BE2C (cell line): ENCODE results near the gene SQOR. TPM values are rescaled to one million over a fixed set of nuclear protein-coding genes. Genes with fewer than 3 reads are reported as not detected.

ENCODE experiments used
- DNase-seq: peaks from one replicate; pipeline ENCODE4 v3.0.0-alpha.2; 2020
- H3K27me3 ChIP-seq: fragments of 250-450 bp; sonication (Bioruptor Pico); 2 replicates; pipeline ENCODE4 v1.5.1; 2020; ENCODE audit warnings: mild to moderate bottlenecking
- H3K36me3 ChIP-seq: fragments of 250-450 bp; sonication (Bioruptor Pico); 2 replicates; pipeline ENCODE4 v1.5.1; 2020; ENCODE audit warnings: mild to moderate bottlenecking
- H3K4me1 ChIP-seq: fragments of 250-450 bp; sonication (Bioruptor Pico); 2 replicates; pipeline ENCODE4 v1.5.1; 2020
- H3K4me3 ChIP-seq: 2 replicates; pipeline ENCODE4 v1.5.1; 2011; ENCODE audit warnings: low read depth, low read length
- H3K9me3 ChIP-seq: fragments of 250-450 bp; sonication (Bioruptor Pico); 2 replicates; pipeline ENCODE4 v1.5.1; 2020
- CTCF ChIP-seq: IDR thresholded peaks from 2 replicates; pipeline ENCODE4 v1.5.1; 2012; ENCODE audit warnings: mild to moderate bottlenecking, low read depth, low read length
- polyA plus RNA-seq: library from polyadenylated mRNA; unstranded; fragments of >200 nt; gene quantifications from one replicate; pipeline ENCODE4 v1.2.1, GENCODE V29; 2012; ENCODE audit warnings: low read depth, missing spikeins; ENCODE audit not compliant: insufficient read length, insufficient read depth

Gene SQOR
- polyA plus RNA-seq = 7.8 TPM

- peak; percentile 59 for DNase-seq
- TF ChIP-seq CTCF = no peak
- Histone ChIP-seq H3K4me1 (no peaks in the 10 kb centered on the region), H3K9me3 (no peaks in the 10 kb centered on the region), H3K36me3 (no peaks in the 10 kb centered on the region), H3K27me3 (peaks cover 25% of the 10 kb centered on the region), H3K4me3 (peak within 1 kb of the TSS; percentile 59)
Measured at GRCh38 chr15:45634432-45635190, at the start of gene SQOR. Gene SQOR (plus strand): TSS chr15:45635029. CDS start chr15:45658924, 23,895 bp downstream.

- no peak for TF ChIP-seq CTCF
- no peaks in the 10 kb centered on the region for H3K9me3 ChIP-seq
- no peak overlapping the region for H3K4me3 ChIP-seq
- no peaks in the 10 kb centered on the region for H3K36me3 ChIP-seq
- DNase-seq = no peak
- H3K27me3 ChIP-seq = no peaks in the 10 kb centered on the region
- no peaks in the 10 kb centered on the region for H3K4me1 ChIP-seq
Measured at GRCh38 chr15:45585069-45585791, 49.6 kb upstream of the SQOR start.

- Histone ChIP-seq H3K4me1 (no peaks in the 10 kb centered on the region), H3K27me3 (no peaks in the 10 kb centered on the region), H3K36me3 (no peaks in the 10 kb centered on the region), H3K9me3 (no peaks in the 10 kb centered on the region), H3K4me3 (peak overlapping the region; percentile 86)
- DNase-seq = no peak
- no peak for TF ChIP-seq CTCF
Measured at GRCh38 chr15:45586125-45586524, 48.7 kb upstream of the SQOR start.

GRCh38 chr15:45586601-45587094 lies 48.2 kb upstream of the SQOR start:
- peak overlapping the region; percentile 86 for H3K4me3 ChIP-seq
- no peaks in the 10 kb centered on the region for H3K27me3 ChIP-seq
- no peaks in the 10 kb centered on the region for H3K9me3 ChIP-seq
- TF ChIP-seq CTCF = no peak
- DNase-seq = no peak
- no peaks in the 10 kb centered on the region for H3K36me3 ChIP-seq
- H3K4me1 ChIP-seq = no peaks in the 10 kb centered on the region

GRCh38 chr15:45587095-45587862 lies 47.5 kb upstream of the SQOR start, which contains the start of gene BLOC1S6:
Gene BLOC1S6 (plus strand): TSS chr15:45587379. CDS start chr15:45587444, 65 bp downstream.
- Histone ChIP-seq H3K4me3 (peak within 1 kb of the TSS; percentile 86), H3K9me3 (no peaks in the 10 kb centered on the region), H3K27me3 (no peaks in the 10 kb centered on the region), H3K36me3 (no peaks in the 10 kb centered on the region), H3K4me1 (no peaks in the 10 kb centered on the region)
- peak; percentile 91 for DNase-seq
- no peak for TF ChIP-seq CTCF
